Esophagus muscularis mucosa (tissue), 4 donors: ENCODE measurements around the gene KRT82.

Source experiments
- EP300 ChIP-seq: sonication (generic); formaldehyde crosslinking; IDR thresholded peaks from one replicate; pipeline ENCODE4 v1.6.1; 2017; ENCODE audit warnings: antibody characterized with exemption
- POLR2A ChIP-seq: fragments of 450-650 bp; IDR thresholded peaks from one replicate; pipeline ENCODE4 v1.6.1; 2017; ENCODE audit warnings: antibody characterized with exemption, moderate library complexity, mild to moderate bottlenecking, low read depth
- TF ChIP-seq, protein P1 (sequence below), 3 experiments: fragments of 200-600 bp in 2 of 3; fragments of 450-650 bp in 1 of 3; sonication (generic) in 2 of 3; IDR thresholded peaks; one replicate each; pipeline ENCODE4 v1.5.1; 2017 to 2019; ENCODE audit warnings: antibody characterized with exemption in 3 of 3, mild to moderate bottlenecking in 2 of 3, moderate library complexity in 1 of 3

DNA sequence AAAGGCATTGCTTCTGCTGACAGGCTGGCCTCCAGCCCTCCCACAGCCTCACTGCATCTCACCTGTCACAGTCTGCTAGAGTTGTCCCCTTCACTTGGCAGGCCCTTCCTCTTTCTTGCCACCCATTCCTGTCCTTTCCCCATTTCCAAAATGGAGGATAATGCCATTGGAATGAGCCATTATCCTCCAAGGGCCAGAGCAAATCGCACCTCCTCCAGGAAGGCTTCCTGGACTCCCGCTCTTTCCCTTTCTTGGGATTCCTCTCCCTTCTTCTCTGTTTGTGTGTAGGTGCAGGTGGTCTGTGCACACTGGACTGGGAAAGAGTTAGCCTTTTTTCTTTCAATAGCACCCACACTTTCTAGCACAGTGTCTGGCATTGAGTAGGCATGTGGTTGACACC, 3.8 kb downstream of the KRT82 start:
- TF ChIP-seq POLR2A (no peak), EP300 (no peak)
- TF ChIP-seq, protein P1, sequence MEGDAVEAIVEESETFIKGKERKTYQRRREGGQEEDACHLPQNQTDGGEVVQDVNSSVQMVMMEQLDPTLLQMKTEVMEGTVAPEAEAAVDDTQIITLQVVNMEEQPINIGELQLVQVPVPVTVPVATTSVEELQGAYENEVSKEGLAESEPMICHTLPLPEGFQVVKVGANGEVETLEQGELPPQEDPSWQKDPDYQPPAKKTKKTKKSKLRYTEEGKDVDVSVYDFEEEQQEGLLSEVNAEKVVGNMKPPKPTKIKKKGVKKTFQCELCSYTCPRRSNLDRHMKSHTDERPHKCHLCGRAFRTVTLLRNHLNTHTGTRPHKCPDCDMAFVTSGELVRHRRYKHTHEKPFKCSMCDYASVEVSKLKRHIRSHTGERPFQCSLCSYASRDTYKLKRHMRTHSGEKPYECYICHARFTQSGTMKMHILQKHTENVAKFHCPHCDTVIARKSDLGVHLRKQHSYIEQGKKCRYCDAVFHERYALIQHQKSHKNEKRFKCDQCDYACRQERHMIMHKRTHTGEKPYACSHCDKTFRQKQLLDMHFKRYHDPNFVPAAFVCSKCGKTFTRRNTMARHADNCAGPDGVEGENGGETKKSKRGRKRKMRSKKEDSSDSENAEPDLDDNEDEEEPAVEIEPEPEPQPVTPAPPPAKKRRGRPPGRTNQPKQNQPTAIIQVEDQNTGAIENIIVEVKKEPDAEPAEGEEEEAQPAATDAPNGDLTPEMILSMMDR (IDR thresholded peaks at IDR 0.05): no peak
